DND-41 (cell line): Measurements from ENCODE around the gene GTPBP6.

Source experiments
- ATAC-seq: fragments of 200-7000 bp; cut with Tn5 transposase; 3 replicates; pipeline ENCODE4 v1.9.1; 2021; ENCODE audit warnings: low read depth; ENCODE audit not compliant: insufficient read depth
- DNase-seq: peaks from one replicate; pipeline ENCODE4 v3.0.0-alpha.2; 2020
- H2AFZ ChIP-seq: 2 replicates; pipeline ENCODE4 v1.6.0; 2012; ENCODE audit warnings: low read depth, low read length
- H3K27ac ChIP-seq: 2 replicates; pipeline ENCODE4 v1.5.1; 2012; ENCODE audit warnings: low read length, inconsistent platforms
- H3K27me3 ChIP-seq: fragments of 200-600 bp; sonication (generic); 2 replicates; pipeline ENCODE4 v1.6.0; 2012; ENCODE audit warnings: low read length, mild to moderate bottlenecking, inconsistent platforms; ENCODE audit not compliant: insufficient read depth, poor library complexity
- H3K36me3 ChIP-seq: 2 replicates; pipeline ENCODE4 v1.5.1; 2012; ENCODE audit warnings: low read length, inconsistent platforms; ENCODE audit not compliant: insufficient read depth
- H3K4me1 ChIP-seq: 2 replicates; pipeline ENCODE4 v1.5.1; 2012; ENCODE audit warnings: mild to moderate bottlenecking, low read length; ENCODE audit not compliant: insufficient read depth
- H3K4me2 ChIP-seq: 2 replicates; pipeline ENCODE4 v1.6.0; 2012; ENCODE audit warnings: mild to moderate bottlenecking, moderate library complexity, low read length, inconsistent platforms; ENCODE audit not compliant: insufficient read depth
- H3K4me3 ChIP-seq, 2 experiments: fragments of 200-600 bp in 1 of 2; shearing (Covaris generic) in 1 of 2; 2 replicates each; pipeline ENCODE4 v1.5.1; 2012 to 2016; ENCODE audit warnings: inconsistent platforms in 2 of 2, low read length in 2 of 2, mild to moderate bottlenecking in 2 of 2, low read depth in 1 of 2, moderate library complexity in 1 of 2
- H3K79me2 ChIP-seq: 2 replicates; pipeline ENCODE4 v1.6.0; 2012; ENCODE audit warnings: low read length, inconsistent platforms; ENCODE audit not compliant: insufficient read depth
- H3K9ac ChIP-seq: 2 replicates; pipeline ENCODE4 v1.6.0; 2012; ENCODE audit warnings: low read depth, mild to moderate bottlenecking, inconsistent platforms, low read length, moderate library complexity
- H3K9me3 ChIP-seq: 2 replicates; pipeline ENCODE4 v1.5.1; 2012; ENCODE audit warnings: low read length, moderate library complexity, mild to moderate bottlenecking, inconsistent platforms; ENCODE audit not compliant: insufficient read depth, severe bottlenecking
- H4K20me1 ChIP-seq: 2 replicates; pipeline ENCODE4 v1.6.0; 2012; ENCODE audit warnings: low read length; ENCODE audit not compliant: insufficient read depth
- EZH2 ChIP-seq: IDR thresholded peaks from 3 replicates; pipeline ENCODE4 v1.6.1; 2012; ENCODE audit warnings: borderline replicate concordance, low read depth, mild to moderate bottlenecking, moderate library complexity, low read length, inconsistent platforms; ENCODE audit not compliant: severe bottlenecking
- TF ChIP-seq, protein P1 (sequence below): IDR thresholded peaks from 2 replicates; pipeline ENCODE4 v1.5.1; 2012; ENCODE audit warnings: borderline replicate concordance, low read length, moderate library complexity, mild to moderate bottlenecking; ENCODE audit not compliant: poor library complexity, severe bottlenecking; ENCODE audit errors: extremely low read depth

GTPBP6 gene

DNA sequence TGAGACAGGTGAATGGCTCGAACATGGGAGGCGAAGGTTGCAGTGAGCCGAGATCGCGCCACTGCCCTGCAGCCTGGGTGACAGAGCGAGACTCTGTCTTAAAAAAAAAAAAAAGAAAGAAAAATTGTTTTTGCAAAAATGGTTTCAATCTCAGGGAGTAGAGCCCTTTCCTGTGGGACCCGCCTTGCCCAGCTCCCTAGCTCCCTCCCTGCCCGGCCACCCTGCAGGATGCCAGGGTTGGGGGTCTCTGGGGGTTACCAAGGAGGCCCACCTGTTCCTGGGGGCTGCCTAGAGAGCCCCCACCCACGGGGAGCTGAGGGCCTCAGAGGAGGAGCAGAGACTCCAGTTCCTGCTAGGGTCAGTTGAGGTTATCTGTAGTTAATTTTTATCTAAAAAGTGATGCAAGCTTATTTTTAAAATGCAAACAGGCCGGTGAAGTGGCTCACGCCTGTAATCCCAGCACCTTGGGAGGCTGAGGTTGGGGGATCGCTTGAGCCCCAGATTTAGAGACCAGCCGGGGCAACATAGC, 56.2 kb downstream of the GTPBP6 start:
- Histone ChIP-seq H3K4me1 (no peaks in the 10 kb centered on the region), H3K27ac (no peak overlapping the region), H4K20me1 (no peaks in the 10 kb centered on the region), H3K4me3 (no peak overlapping the region), H3K4me2 (no peak overlapping the region), H3K9me3 (no peaks in the 10 kb centered on the region), H3K27me3 (no peaks in the 10 kb centered on the region), H3K79me2 (no peaks in the 10 kb centered on the region), H2AFZ (no peak overlapping the region), H3K36me3 (no peaks in the 10 kb centered on the region), H3K9ac (no peak overlapping the region)
- TF ChIP-seq, protein P1, sequence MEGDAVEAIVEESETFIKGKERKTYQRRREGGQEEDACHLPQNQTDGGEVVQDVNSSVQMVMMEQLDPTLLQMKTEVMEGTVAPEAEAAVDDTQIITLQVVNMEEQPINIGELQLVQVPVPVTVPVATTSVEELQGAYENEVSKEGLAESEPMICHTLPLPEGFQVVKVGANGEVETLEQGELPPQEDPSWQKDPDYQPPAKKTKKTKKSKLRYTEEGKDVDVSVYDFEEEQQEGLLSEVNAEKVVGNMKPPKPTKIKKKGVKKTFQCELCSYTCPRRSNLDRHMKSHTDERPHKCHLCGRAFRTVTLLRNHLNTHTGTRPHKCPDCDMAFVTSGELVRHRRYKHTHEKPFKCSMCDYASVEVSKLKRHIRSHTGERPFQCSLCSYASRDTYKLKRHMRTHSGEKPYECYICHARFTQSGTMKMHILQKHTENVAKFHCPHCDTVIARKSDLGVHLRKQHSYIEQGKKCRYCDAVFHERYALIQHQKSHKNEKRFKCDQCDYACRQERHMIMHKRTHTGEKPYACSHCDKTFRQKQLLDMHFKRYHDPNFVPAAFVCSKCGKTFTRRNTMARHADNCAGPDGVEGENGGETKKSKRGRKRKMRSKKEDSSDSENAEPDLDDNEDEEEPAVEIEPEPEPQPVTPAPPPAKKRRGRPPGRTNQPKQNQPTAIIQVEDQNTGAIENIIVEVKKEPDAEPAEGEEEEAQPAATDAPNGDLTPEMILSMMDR, result no peak
- TF ChIP-seq EZH2, result no peak
- no peak for DNase-seq
- no peak for ATAC-seq

DNA sequence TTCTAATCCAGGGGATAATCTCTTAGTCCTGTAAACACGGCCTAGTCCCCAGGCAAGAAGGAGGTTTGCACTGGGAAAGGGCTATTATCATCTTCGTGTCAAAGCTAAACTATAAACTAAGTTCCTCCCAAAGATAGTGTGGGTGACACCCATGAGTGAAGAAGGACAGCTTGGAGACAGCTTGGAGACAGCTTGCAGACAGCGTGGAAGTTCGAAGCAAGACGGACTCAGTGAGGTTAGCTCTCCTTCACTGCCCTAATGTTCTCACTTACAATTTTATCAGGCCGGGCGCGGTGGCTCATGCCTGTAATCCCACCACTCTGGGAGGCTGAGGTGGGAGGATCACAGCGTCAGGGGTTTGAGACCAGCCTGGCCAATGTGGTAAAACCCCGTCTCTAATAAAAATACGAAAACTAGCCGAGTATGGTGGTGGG, 56.7 kb downstream of the GTPBP6 start:
- Histone ChIP-seq H3K9me3 (no peaks in the 10 kb centered on the region), H2AFZ (no peak overlapping the region)
- ATAC-seq, result no peak

GRCh38 chrX:261167-261918, 57.3 kb downstream of the GTPBP6 start:
- Histone ChIP-seq H2AFZ (no peak overlapping the region), H3K4me3 (no peak overlapping the region), H3K36me3 (no peaks in the 10 kb centered on the region), H4K20me1 (no peaks in the 10 kb centered on the region), H3K9me3 (no peaks in the 10 kb centered on the region), H3K79me2 (no peaks in the 10 kb centered on the region), H3K9ac (no peak overlapping the region), H3K27me3 (no peaks in the 10 kb centered on the region), H3K4me1 (no peaks in the 10 kb centered on the region), H3K27ac (no peak overlapping the region), H3K4me2 (no peak overlapping the region)
- no peak for DNase-seq
- no peak for ATAC-seq
- TF ChIP-seq, protein P1, result no peak
- no peak for TF ChIP-seq EZH2

More for the DNA sequence above, 56.7 kb downstream of the GTPBP6 start:
- H3K4me1 ChIP-seq, result no peaks in the 10 kb centered on the region
- no peaks in the 10 kb centered on the region for H3K79me2 ChIP-seq
- H3K27me3 ChIP-seq, result no peaks in the 10 kb centered on the region
- DNase-seq, result no peak
- H3K4me2 ChIP-seq, result no peak overlapping the region
- no peaks in the 10 kb centered on the region for H4K20me1 ChIP-seq
- H3K9ac ChIP-seq, result no peak overlapping the region
- H3K4me3 ChIP-seq, result no peak overlapping the region
- H3K36me3 ChIP-seq, result no peaks in the 10 kb centered on the region
- H3K27ac ChIP-seq, result no peak overlapping the region
- TF ChIP-seq, protein P1, result no peak
